Activated T-cell treated with anti-CD3 and anti-CD28 coated beads, Interleukin-2, amount 50 U/mL, for 24 hours (primary cell): ENCODE measurements around the gene ABLIM2.
"Not testable (repeated sequence)": the region's sequence is repeated elsewhere in the genome, so short reads cannot be mapped to it uniquely, and the experiment has no call there.

Experiments used
- DNase-seq: peaks from one replicate; pipeline ENCODE4 v3.0.0-alpha.2; 2020
- H3K27ac Mint-ChIP-seq: 2 replicates; pipeline ENCODE4 v1.8.0; 2020; ENCODE audit warnings: mild to moderate bottlenecking, mixed read lengths
- H3K27me3 Mint-ChIP-seq: 2 replicates; pipeline ENCODE4 v1.8.0; 2020; ENCODE audit warnings: mixed read lengths
- H3K36me3 Mint-ChIP-seq: 2 replicates; pipeline ENCODE4 v1.8.0; 2020; ENCODE audit warnings: low read depth, mixed read lengths
- H3K4me1 Mint-ChIP-seq: 2 replicates; pipeline ENCODE4 v1.8.0; 2020; ENCODE audit warnings: low read depth, mixed read lengths
- H3K4me3 Mint-ChIP-seq: 2 replicates; pipeline ENCODE4 v1.8.0; 2020; ENCODE audit warnings: mild to moderate bottlenecking, moderate library complexity, mixed read lengths
- H3K9me3 Mint-ChIP-seq: 2 replicates; pipeline ENCODE4 v1.8.0; 2020; ENCODE audit warnings: mixed read lengths

ABLIM2 gene

GRCh38 chr4:7956934-7957656 is 201.5 kb downstream of the ABLIM2 start:
- Mint-ChIP-seq H3K36me3 (no peaks in the 10 kb centered on the region), H3K27ac (no peak overlapping the region), H3K4me1 (peaks cover 36% of the 10 kb centered on the region), H3K4me3 (no peak overlapping the region), H3K9me3 (peaks cover 7% of the 10 kb centered on the region), H3K27me3 (peaks cover 7% of the 10 kb centered on the region)
- no peak for DNase-seq

GRCh38 chr4:7956270-7956808 is 202.3 kb downstream of the ABLIM2 start:
- Mint-ChIP-seq H3K27me3 (peaks cover 7% of the 10 kb centered on the region), H3K27ac (no peak overlapping the region)

GRCh38 chr4:7955393-7955792 is 203.2 kb downstream of the ABLIM2 start:
- no peak overlapping the region for H3K27ac Mint-ChIP-seq
- peaks cover 20% of the 10 kb centered on the region for H3K4me1 Mint-ChIP-seq

More at GRCh38 chr4:7956270-7956808, 202.3 kb downstream of the ABLIM2 start:
- Mint-ChIP-seq H3K36me3 (no peaks in the 10 kb centered on the region), H3K9me3 (peaks cover 8% of the 10 kb centered on the region), H3K4me3 (no peak overlapping the region), H3K4me1 (peaks cover 30% of the 10 kb centered on the region)
- no peak for DNase-seq

GRCh38 chr4:7952615-7953014 is 206.0 kb downstream of the ABLIM2 start:
- Mint-ChIP-seq H3K9me3 (peaks cover 13% of the 10 kb centered on the region), H3K27me3 (peaks cover 13% of the 10 kb centered on the region)

More at GRCh38 chr4:7955393-7955792, 203.2 kb downstream of the ABLIM2 start:
- Mint-ChIP-seq H3K4me3 (no peak overlapping the region), H3K36me3 (no peaks in the 10 kb centered on the region), H3K27me3 (peaks cover 10% of the 10 kb centered on the region), H3K9me3 (peaks cover 13% of the 10 kb centered on the region)
- no peak for DNase-seq

GRCh38 chr4:7950301-7951092 is 208.1 kb downstream of the ABLIM2 start:
- Mint-ChIP-seq H3K27me3 (peaks cover 20% of the 10 kb centered on the region), H3K4me1 (peaks cover 15% of the 10 kb centered on the region), H3K9me3 (peaks cover 13% of the 10 kb centered on the region), H3K36me3 (no peaks in the 10 kb centered on the region), H3K27ac (no peak overlapping the region), H3K4me3 (no peak overlapping the region)
- no peak for DNase-seq

More at GRCh38 chr4:7952615-7953014, 206.0 kb downstream of the ABLIM2 start:
- Mint-ChIP-seq H3K27ac (no peak overlapping the region), H3K36me3 (no peaks in the 10 kb centered on the region), H3K4me1 (peaks cover 18% of the 10 kb centered on the region), H3K4me3 (no peak overlapping the region)
- DNase-seq: no peak

GRCh38 chr4:7949759-7950158 is 208.9 kb downstream of the ABLIM2 start:
- Mint-ChIP-seq H3K36me3 (no peaks in the 10 kb centered on the region), H3K4me3 (no peak overlapping the region), H3K27ac (no peak overlapping the region), H3K4me1 (peaks cover 15% of the 10 kb centered on the region), H3K9me3 (peaks cover 13% of the 10 kb centered on the region), H3K27me3 (peaks cover 20% of the 10 kb centered on the region)
- no peak for DNase-seq

GRCh38 chr4:7947927-7948326 is 210.7 kb downstream of the ABLIM2 start:
- H3K27me3 Mint-ChIP-seq: peaks cover 20% of the 10 kb centered on the region
- H3K27ac Mint-ChIP-seq: peak overlapping the region; percentile 51
- DNase-seq: no peak
- peaks cover 11% of the 10 kb centered on the region for H3K9me3 Mint-ChIP-seq
- H3K36me3 Mint-ChIP-seq: no peaks in the 10 kb centered on the region
- no peak overlapping the region for H3K4me3 Mint-ChIP-seq
- peaks cover 15% of the 10 kb centered on the region for H3K4me1 Mint-ChIP-seq

- no peaks in the 10 kb centered on the region for H3K9me3 Mint-ChIP-seq
- peaks cover 18% of the 10 kb centered on the region for H3K27me3 Mint-ChIP-seq
- H3K36me3 Mint-ChIP-seq: no peaks in the 10 kb centered on the region
- H3K4me1 Mint-ChIP-seq: peaks cover 15% of the 10 kb centered on the region
- no peak overlapping the region for H3K4me3 Mint-ChIP-seq
- no peak overlapping the region for H3K27ac Mint-ChIP-seq
- no peak for DNase-seq
Observed at GRCh38 chr4:7945709-7946380, 212.8 kb downstream of the ABLIM2 start.

GRCh38 chr4:7944599-7945220 is 213.9 kb downstream of the ABLIM2 start:
- peaks cover 15% of the 10 kb centered on the region for H3K27me3 Mint-ChIP-seq
- no peak overlapping the region for H3K4me3 Mint-ChIP-seq
- H3K9me3 Mint-ChIP-seq: no peaks in the 10 kb centered on the region
- H3K36me3 Mint-ChIP-seq: no peaks in the 10 kb centered on the region
- no peak overlapping the region for H3K27ac Mint-ChIP-seq
- H3K4me1 Mint-ChIP-seq: peaks cover 18% of the 10 kb centered on the region
- no peak for DNase-seq

GRCh38 chr4:7943688-7944087 is 214.9 kb downstream of the ABLIM2 start:
- not testable (repeated sequence) for H3K27ac Mint-ChIP-seq, H3K9me3 Mint-ChIP-seq, H3K4me3 Mint-ChIP-seq, H3K36me3 Mint-ChIP-seq, DNase-seq
- H3K27me3 Mint-ChIP-seq: peaks cover 10% of the 10 kb centered on the region
- peaks cover 12% of the 10 kb centered on the region for H3K4me1 Mint-ChIP-seq

- Mint-ChIP-seq H3K36me3 (peaks cover 3% of the 10 kb centered on the region), H3K27me3 (peaks cover 13% of the 10 kb centered on the region), H3K9me3 (no peaks in the 10 kb centered on the region), H3K4me1 (peaks cover 12% of the 10 kb centered on the region), H3K27ac (no peak overlapping the region), H3K4me3 (no peak overlapping the region)
- DNase-seq: no peak
Observed at GRCh38 chr4:7943211-7943610, 215.4 kb downstream of the ABLIM2 start.

GRCh38 chr4:7941965-7942496 is 216.6 kb downstream of the ABLIM2 start:
- no peak for DNase-seq
- no peaks in the 10 kb centered on the region for H3K9me3 Mint-ChIP-seq
- peaks cover 14% of the 10 kb centered on the region for H3K4me1 Mint-ChIP-seq
- peaks cover 4% of the 10 kb centered on the region for H3K36me3 Mint-ChIP-seq
- H3K4me3 Mint-ChIP-seq: no peak overlapping the region
- peaks cover 23% of the 10 kb centered on the region for H3K27me3 Mint-ChIP-seq
- H3K27ac Mint-ChIP-seq: no peak overlapping the region

- no peaks in the 10 kb centered on the region for H3K9me3 Mint-ChIP-seq
- no peak for DNase-seq
- H3K36me3 Mint-ChIP-seq: peaks cover 4% of the 10 kb centered on the region
- H3K27me3 Mint-ChIP-seq: peaks cover 21% of the 10 kb centered on the region
- H3K27ac Mint-ChIP-seq: no peak overlapping the region
- peaks cover 18% of the 10 kb centered on the region for H3K4me1 Mint-ChIP-seq
- no peak overlapping the region for H3K4me3 Mint-ChIP-seq
Observed at GRCh38 chr4:7941111-7941964, 217.3 kb downstream of the ABLIM2 start.
